ENCODE measurements around the gene ECE1.

The ECE1 gene

DNA sequence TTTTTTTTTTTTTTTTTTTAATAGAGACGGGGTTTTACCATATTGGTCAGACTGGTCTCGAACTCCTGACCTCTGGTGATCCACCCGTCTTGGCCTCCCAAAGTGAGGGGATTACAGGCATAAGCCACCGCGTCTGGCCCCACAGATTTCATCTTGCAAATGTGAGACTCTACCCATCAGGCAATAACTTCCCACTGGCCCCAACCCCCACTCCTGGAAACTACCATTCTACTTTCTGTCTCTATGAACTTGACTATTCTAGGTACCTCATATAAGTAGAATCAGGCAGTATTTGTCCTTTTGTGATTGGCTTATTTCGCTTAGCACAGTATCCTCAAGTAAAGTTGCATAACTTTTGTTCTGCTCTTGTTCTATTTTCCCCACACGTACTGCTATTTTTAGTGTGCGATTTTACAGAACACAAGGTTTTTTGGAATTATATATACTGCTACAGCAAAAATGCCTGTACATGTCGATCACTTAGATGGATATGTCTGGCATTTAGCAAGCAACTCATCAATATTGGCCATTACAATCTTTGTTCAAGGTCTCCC, 40.2 kb downstream of the ECE1 start:
- no peak overlapping the region for H3K4me2 ChIP-seq (ENCODE audit: low read depth, low read length, poor library complexity, severe bottlenecking)
- no peak overlapping the region for H3K27ac ChIP-seq (ENCODE audit: low read depth, low read length)
- H3K9me2 ChIP-seq (replicated peaks; ENCODE audit: insufficient read depth, low read length): no peaks in the 10 kb centered on the region
- no peaks in the 10 kb centered on the region for H4K20me1 ChIP-seq (ENCODE audit: low read depth, low read length)
- no peak overlapping the region for H3K9ac ChIP-seq (ENCODE audit: low read length)
- H3K36me3 ChIP-seq (ENCODE audit: low read length): peaks cover 2% of the 10 kb centered on the region; the same call in 1 of the 2 replicates
- H3K79me2 ChIP-seq (ENCODE audit: insufficient read depth, low read length): no peaks in the 10 kb centered on the region
- no peaks in the 10 kb centered on the region for H3K9me3 ChIP-seq (ENCODE audit: insufficient read depth, low read length)
- no peaks in the 10 kb centered on the region for H3F3A ChIP-seq (ENCODE audit: insufficient read depth)
- H3K4me3 ChIP-seq (ENCODE audit: insufficient read depth, low read length, poor library complexity, severe bottlenecking): no peak overlapping the region
- TF ChIP-seq EZH2phosphoT487 (conservative IDR thresholded peaks at IDR 0.05; ENCODE audit: low read length): no peak
- no peak for TF ChIP-seq CTCF (IDR thresholded peaks at IDR 0.05; ENCODE audit: insufficient read depth, low read length, poor library complexity, severe bottlenecking)
- no peak overlapping the region for H2AFZ ChIP-seq (ENCODE audit: low read depth, low read length, severe bottlenecking)
- no peaks in the 10 kb centered on the region for H3K27me3 ChIP-seq (ENCODE audit: low read length)

GRCh38 chr1:21247892-21248715, 42.2 kb downstream of the ECE1 start:
- H3K9me3 ChIP-seq (ENCODE audit: insufficient read depth, low read length): no peaks in the 10 kb centered on the region
- no peak overlapping the region for H3K4me2 ChIP-seq (ENCODE audit: low read depth, low read length, poor library complexity, severe bottlenecking)
- H3F3A ChIP-seq (ENCODE audit: insufficient read depth): no peaks in the 10 kb centered on the region
- H3K27ac ChIP-seq (ENCODE audit: low read depth, low read length): no peak overlapping the region
- no peaks in the 10 kb centered on the region for H3K9me2 ChIP-seq (replicated peaks; ENCODE audit: insufficient read depth, low read length)
- H2AFZ ChIP-seq (ENCODE audit: low read depth, low read length, severe bottlenecking): no peak overlapping the region
- peaks cover 2% of the 10 kb centered on the region; the same call in 1 of the 2 replicates for H3K36me3 ChIP-seq (ENCODE audit: low read length)
- no peak overlapping the region for H3K4me3 ChIP-seq (ENCODE audit: insufficient read depth, low read length, poor library complexity, severe bottlenecking)
- no peak overlapping the region for H3K9ac ChIP-seq (ENCODE audit: low read length)
- no peaks in the 10 kb centered on the region for H4K20me1 ChIP-seq (ENCODE audit: low read depth, low read length)
- TF ChIP-seq CTCF (IDR thresholded peaks at IDR 0.05; ENCODE audit: insufficient read depth, low read length, poor library complexity, severe bottlenecking) (no peak), EZH2phosphoT487 (conservative IDR thresholded peaks at IDR 0.05; ENCODE audit: low read length) (no peak)
- H3K27me3 ChIP-seq (ENCODE audit: low read length): no peaks in the 10 kb centered on the region
- no peaks in the 10 kb centered on the region for H3K79me2 ChIP-seq (ENCODE audit: insufficient read depth, low read length)

- no peak overlapping the region for H2AFZ ChIP-seq (ENCODE audit: low read depth, low read length, severe bottlenecking)
- H3F3A ChIP-seq (ENCODE audit: insufficient read depth): no peaks in the 10 kb centered on the region
- H3K36me3 ChIP-seq (ENCODE audit: low read length): peaks cover 2% of the 10 kb centered on the region; the same call in 1 of the 2 replicates
- no peaks in the 10 kb centered on the region for H3K27me3 ChIP-seq (ENCODE audit: low read length)
- no peaks in the 10 kb centered on the region for H3K9me3 ChIP-seq (ENCODE audit: insufficient read depth, low read length)
- no peak overlapping the region for H3K4me3 ChIP-seq (ENCODE audit: insufficient read depth, low read length, poor library complexity, severe bottlenecking)
- no peaks in the 10 kb centered on the region for H3K9me2 ChIP-seq (replicated peaks; ENCODE audit: insufficient read depth, low read length)
- H3K9ac ChIP-seq (ENCODE audit: low read length): no peak overlapping the region
- H3K4me2 ChIP-seq (ENCODE audit: low read depth, low read length, poor library complexity, severe bottlenecking): no peak overlapping the region
- no peaks in the 10 kb centered on the region for H3K79me2 ChIP-seq (ENCODE audit: insufficient read depth, low read length)
- TF ChIP-seq CTCF (IDR thresholded peaks at IDR 0.05; ENCODE audit: insufficient read depth, low read length, poor library complexity, severe bottlenecking): no peak
- TF ChIP-seq EZH2phosphoT487 (conservative IDR thresholded peaks at IDR 0.05; ENCODE audit: low read length): no peak
- no peaks in the 10 kb centered on the region for H4K20me1 ChIP-seq (ENCODE audit: low read depth, low read length)
- no peak overlapping the region for H3K27ac ChIP-seq (ENCODE audit: low read depth, low read length)
Measured at GRCh38 chr1:21246905-21247642, 43.2 kb downstream of the ECE1 start.

All from SU-DHL-6 (cell line).